IMR-90 (cell line): ENCODE results near the gene PLEKHA8.

ENCODE experiments used
- CEBPB ChIP-seq: IDR thresholded peaks from 2 replicates; pipeline ENCODE4 v1.6.1; 2012; ENCODE audit warnings: low read depth, low read length, improper control_type of control experiment
- CHD1 ChIP-seq: IDR thresholded peaks from 2 replicates; pipeline ENCODE4 v1.6.1; 2012; ENCODE audit warnings: low read depth, low read length, improper control_type of control experiment
- FOS ChIP-seq: fragments of 150-350 bp; IDR thresholded peaks from 2 replicates; pipeline ENCODE4 v1.6.1; 2016; ENCODE audit warnings: low read depth, low read length
- MAFK ChIP-seq: IDR thresholded peaks from 2 replicates; pipeline ENCODE4 v1.6.1; 2012; ENCODE audit warnings: low read depth, low read length, improper control_type of control experiment
- MAZ ChIP-seq: IDR thresholded peaks from 2 replicates; pipeline ENCODE4 v1.6.1; 2012; ENCODE audit warnings: low read depth, mild to moderate bottlenecking, low read length, improper control_type of control experiment, moderate library complexity, borderline replicate concordance
- POLR2A ChIP-seq: IDR thresholded peaks from 2 replicates; pipeline ENCODE4 v1.6.1; 2012; ENCODE audit warnings: mild to moderate bottlenecking, low read depth, low read length
- RAD21 ChIP-seq: IDR thresholded peaks from 2 replicates; pipeline ENCODE4 v1.6.1; 2012; ENCODE audit warnings: low read length, improper control_type of control experiment
- RCOR1 ChIP-seq: IDR thresholded peaks from 2 replicates; pipeline ENCODE4 v1.6.1; 2012; ENCODE audit warnings: mild to moderate bottlenecking, low read length, improper control_type of control experiment; ENCODE audit not compliant: insufficient replicate concordance
- RFX5 ChIP-seq: IDR thresholded peaks from 2 replicates; pipeline ENCODE4 v1.8.0; 2012; ENCODE audit warnings: low read depth, mild to moderate bottlenecking, low read length, moderate library complexity
- SMC3 ChIP-seq: fragments of 150-350 bp; IDR thresholded peaks from 2 replicates; pipeline ENCODE4 v1.6.1; 2016; ENCODE audit warnings: low read depth, mild to moderate bottlenecking, antibody characterized with exemption, low read length, moderate library complexity
- TF ChIP-seq, protein P1 (sequence below): conservative IDR thresholded peaks from 2 replicates; pipeline ENCODE4 v1.5.1; 2012; ENCODE audit warnings: mild to moderate bottlenecking, low read depth, low read length, improper control_type of control experiment
- TF ChIP-seq, protein P2 (sequence below): fragments of 150-350 bp; IDR thresholded peaks from 2 replicates; pipeline ENCODE4 v1.6.1; 2017; ENCODE audit warnings: mild to moderate bottlenecking, antibody characterized with exemption, low read length, low read depth
- TF ChIP-seq, protein P3 (sequence below): fragments of 150-350 bp; IDR thresholded peaks from 2 replicates; pipeline ENCODE4 v1.6.1; 2016; ENCODE audit warnings: low read depth, mild to moderate bottlenecking, low read length, moderate library complexity, borderline replicate concordance

DNA sequence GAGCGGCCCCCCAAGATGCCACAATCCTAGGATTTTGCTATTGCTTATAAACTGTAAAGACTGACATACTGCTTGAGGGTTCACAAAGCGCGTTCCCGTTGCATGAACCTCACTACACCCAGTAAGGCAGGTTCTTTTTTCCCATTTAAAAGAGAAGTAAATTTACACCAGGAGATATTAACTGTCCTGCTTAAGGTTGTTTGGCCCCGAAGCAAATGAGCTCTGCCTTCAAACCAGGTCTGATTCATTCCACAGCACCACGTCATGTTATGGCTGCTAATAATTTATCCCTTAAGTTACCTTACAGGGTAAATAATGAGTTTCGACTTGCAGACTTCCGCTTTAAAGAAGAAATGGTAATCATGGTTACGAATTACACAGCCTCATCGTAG is 1.2 kb upstream of the PLEKHA8 start:
- TF ChIP-seq POLR2A (no peak), RFX5 (no peak), RAD21 (no peak), MAFK (no peak), SMC3 (no peak), FOS (no peak), MAZ (no peak), CEBPB (no peak), RCOR1 (no peak), CHD1 (no peak)
- TF ChIP-seq, protein P1, sequence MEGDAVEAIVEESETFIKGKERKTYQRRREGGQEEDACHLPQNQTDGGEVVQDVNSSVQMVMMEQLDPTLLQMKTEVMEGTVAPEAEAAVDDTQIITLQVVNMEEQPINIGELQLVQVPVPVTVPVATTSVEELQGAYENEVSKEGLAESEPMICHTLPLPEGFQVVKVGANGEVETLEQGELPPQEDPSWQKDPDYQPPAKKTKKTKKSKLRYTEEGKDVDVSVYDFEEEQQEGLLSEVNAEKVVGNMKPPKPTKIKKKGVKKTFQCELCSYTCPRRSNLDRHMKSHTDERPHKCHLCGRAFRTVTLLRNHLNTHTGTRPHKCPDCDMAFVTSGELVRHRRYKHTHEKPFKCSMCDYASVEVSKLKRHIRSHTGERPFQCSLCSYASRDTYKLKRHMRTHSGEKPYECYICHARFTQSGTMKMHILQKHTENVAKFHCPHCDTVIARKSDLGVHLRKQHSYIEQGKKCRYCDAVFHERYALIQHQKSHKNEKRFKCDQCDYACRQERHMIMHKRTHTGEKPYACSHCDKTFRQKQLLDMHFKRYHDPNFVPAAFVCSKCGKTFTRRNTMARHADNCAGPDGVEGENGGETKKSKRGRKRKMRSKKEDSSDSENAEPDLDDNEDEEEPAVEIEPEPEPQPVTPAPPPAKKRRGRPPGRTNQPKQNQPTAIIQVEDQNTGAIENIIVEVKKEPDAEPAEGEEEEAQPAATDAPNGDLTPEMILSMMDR: no peak
- TF ChIP-seq, protein P2, sequence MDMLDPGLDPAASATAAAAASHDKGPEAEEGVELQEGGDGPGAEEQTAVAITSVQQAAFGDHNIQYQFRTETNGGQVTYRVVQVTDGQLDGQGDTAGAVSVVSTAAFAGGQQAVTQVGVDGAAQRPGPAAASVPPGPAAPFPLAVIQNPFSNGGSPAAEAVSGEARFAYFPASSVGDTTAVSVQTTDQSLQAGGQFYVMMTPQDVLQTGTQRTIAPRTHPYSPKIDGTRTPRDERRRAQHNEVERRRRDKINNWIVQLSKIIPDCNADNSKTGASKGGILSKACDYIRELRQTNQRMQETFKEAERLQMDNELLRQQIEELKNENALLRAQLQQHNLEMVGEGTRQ: no peak
- TF ChIP-seq, protein P3, sequence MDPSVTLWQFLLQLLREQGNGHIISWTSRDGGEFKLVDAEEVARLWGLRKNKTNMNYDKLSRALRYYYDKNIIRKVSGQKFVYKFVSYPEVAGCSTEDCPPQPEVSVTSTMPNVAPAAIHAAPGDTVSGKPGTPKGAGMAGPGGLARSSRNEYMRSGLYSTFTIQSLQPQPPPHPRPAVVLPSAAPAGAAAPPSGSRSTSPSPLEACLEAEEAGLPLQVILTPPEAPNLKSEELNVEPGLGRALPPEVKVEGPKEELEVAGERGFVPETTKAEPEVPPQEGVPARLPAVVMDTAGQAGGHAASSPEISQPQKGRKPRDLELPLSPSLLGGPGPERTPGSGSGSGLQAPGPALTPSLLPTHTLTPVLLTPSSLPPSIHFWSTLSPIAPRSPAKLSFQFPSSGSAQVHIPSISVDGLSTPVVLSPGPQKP: no peak
